Stimulated activated CD4-positive, alpha-beta T cell treated with anti-CD3 and anti-CD28 coated beads, TNF-alpha, amount 100 ng/mL, for 1 hour (primary cell): ENCODE measurements around the gene OR52B6.
"Not testable (repeated sequence)": the region's sequence is repeated elsewhere in the genome, so short reads cannot be mapped to it uniquely, and the experiment has no call there.

Experiments used
- DNase-seq, 3 donors: peaks; one replicate each; pipeline ENCODE4 v3.0.0-alpha.2; 2020; ENCODE audit warnings: low read depth in 3 of 3, low spot score in 1 of 3

Gene OR52B6, protein sequence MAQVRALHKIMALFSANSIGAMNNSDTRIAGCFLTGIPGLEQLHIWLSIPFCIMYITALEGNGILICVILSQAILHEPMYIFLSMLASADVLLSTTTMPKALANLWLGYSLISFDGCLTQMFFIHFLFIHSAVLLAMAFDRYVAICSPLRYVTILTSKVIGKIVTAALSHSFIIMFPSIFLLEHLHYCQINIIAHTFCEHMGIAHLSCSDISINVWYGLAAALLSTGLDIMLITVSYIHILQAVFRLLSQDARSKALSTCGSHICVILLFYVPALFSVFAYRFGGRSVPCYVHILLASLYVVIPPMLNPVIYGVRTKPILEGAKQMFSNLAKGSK

DNA sequence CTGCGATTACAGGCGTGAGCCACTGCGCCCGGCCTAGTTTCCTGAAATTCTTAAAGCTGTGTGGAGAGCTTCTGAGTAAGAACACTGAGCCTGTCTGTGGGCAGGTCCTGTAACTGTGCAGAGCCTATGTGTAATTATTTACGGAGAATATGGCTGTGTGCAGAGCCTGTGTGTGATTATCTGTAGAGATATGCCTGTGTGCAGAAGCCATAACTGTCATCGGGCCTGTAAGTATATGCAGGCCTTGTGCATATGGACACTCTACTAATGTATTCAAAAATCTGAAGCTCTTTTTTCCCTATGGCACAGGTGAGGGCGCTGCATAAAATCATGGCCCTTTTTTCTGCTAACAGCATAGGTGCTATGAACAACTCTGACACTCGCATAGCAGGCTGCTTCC lies at the start of gene OR52B6:
TSS of gene OR52B6 (plus strand) at position 301 of the 400 bp plus-strand sequence. CDS start at position 301, 0 bp downstream.
- DNase-seq = no peak

DNA sequence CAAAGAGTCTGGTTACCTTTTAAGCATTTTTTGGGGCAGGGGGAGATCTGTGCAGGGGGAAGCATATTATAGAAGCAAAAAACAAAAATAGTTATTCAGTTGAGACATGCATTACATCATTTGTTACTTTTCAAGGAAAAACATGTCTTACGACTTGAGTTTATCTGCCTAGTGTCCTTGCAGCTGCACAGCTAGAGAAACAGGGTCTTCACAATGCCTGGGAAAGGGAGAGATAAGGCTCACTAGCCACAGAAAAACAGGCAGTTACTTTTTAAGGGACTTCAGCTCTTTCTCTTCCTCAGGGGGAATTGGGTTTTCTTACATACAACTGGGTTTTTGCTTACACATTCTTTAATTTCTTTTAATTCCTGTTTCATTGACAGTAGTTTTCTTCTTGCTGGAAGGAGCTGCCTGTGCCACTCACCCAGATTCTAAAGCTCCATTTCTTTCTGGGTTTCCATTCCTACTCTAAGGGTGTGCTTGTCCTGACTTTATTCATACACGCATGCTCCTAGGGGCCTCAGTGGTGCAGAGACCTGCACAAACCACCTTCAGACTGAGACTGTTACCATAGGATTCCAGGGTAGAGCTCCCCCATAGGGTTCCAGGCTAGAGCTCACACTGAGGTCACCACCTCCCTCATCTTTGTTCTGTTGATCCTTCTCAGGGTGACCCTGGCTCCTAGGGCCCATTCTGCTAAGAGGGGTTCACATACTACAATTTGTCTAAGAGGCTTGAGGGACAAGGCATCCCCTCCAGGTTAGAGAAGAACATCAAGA lies 49.4 kb upstream of the OR52B6 start:
- DNase-seq = no peak

DNA sequence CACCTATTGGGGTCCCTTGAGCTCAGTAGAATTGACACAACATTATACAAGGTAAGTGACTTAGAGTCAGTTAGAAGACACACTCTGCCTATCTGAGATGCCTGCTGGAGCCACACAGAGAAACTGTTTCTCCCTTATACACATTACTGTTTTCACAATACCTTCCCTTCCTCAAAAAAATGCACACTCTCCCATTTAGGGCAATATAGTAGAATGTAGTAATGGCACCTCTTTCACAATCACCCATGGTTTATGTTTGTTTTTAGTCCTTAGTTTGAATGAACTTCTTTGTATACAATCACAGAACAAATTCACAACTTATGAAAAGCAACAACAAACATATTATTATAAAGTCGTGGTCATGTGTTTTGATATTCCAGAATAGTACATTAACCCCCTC lies 46.6 kb upstream of the OR52B6 start:
- DNase-seq = no peak

DNA sequence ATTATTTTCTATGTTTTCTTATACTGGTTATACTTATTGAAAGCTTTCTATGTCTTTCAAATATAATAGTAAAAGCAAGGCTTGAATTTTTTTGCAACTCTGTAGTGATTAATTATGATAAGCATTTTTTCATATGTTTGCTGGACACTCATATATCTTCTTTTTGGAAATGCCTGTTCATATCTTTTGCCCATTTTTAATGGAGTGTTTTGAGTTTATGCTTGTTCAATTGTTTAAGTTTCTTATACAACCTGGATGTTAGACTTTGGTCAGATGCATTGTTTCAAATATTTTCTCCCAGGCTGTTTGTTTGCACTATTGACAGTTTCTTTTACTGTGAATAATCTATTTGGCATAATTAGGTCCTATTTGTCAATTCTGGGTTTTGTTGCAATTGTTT lies 44.2 kb upstream of the OR52B6 start:
- DNase-seq = no peak

DNA sequence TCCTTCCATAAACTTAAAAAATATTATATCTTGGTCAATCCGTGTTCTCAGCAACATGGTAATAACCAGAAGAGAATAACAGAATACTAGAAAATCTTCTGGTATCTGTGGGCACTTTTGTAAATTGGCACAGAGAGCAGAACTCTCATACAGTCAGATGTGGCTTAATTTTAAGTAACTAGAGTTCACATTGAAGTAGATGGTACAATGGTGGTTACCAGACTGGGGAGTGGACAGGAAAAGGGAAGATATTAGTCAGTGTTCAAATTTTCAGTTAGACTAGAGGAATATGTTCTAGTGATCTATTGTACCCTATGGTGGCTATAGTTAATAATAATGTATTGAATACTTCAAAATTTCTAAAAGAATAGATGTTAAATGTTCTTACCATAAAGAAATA lies 39.2 kb upstream of the OR52B6 start:
- DNase-seq = no peak

DNA sequence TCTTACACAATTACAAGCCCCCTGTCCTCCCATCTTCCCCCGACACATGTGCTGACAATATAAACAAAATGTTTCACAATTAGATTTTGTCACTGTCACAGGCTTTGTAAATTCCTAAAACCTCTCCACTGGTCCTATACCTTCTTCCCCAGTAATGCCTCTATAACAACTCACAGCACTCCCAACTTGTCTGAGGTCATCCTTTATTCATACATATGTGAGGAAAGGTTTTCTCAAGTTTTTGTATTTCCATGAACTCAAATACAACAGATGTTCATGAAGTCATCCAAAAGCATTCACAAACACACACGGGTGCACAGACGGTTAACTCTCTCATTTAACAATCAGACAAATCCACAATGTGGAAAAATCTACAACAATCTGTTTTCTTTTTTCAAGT lies 34.2 kb upstream of the OR52B6 start:
- no peak for DNase-seq

DNA sequence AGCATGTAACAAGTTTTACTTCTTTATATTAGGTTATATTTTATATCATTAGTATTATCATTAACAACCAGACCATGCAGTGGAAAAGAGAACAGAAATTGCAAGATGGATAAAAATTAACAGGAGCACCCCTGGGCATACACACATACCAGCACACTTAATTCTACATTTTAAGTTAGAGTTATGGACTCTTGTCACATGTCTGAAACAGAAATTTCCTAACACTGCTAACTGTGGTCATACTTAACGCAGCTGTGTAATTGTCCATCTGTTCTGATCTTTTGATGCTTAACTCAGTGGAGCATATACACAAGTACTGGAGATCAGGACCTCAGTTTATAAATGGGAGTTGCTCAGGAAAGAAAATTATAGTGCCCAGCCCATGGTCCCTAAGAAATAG lies 32.7 kb upstream of the OR52B6 start:
- DNase-seq = no peak

DNA sequence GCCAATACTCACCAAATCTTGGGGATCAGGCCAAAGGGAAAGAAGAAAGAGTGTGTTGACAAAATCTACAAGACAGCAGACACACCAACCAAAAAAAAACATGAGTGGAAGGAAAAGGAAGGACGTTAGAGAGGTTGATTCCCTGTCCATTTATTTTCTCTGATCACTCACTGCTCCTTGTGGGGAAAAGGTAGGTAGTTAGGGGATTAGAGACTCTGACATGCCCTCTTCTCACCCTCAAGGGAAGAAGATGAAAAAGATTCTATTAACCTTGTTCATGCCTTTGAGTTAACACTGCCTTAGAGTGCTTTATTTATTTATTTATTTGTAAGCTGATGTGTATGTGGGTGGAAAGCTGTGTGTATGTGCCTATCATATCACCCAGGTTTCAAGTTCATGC lies 32.2 kb upstream of the OR52B6 start, which contains the start of gene OR52H1:
TSS of gene OR52H1 (minus strand) at position 101 of the 400 bp plus-strand sequence. CDS start 3,035 bp downstream, outside the sequence.
- no peak for DNase-seq

DNA sequence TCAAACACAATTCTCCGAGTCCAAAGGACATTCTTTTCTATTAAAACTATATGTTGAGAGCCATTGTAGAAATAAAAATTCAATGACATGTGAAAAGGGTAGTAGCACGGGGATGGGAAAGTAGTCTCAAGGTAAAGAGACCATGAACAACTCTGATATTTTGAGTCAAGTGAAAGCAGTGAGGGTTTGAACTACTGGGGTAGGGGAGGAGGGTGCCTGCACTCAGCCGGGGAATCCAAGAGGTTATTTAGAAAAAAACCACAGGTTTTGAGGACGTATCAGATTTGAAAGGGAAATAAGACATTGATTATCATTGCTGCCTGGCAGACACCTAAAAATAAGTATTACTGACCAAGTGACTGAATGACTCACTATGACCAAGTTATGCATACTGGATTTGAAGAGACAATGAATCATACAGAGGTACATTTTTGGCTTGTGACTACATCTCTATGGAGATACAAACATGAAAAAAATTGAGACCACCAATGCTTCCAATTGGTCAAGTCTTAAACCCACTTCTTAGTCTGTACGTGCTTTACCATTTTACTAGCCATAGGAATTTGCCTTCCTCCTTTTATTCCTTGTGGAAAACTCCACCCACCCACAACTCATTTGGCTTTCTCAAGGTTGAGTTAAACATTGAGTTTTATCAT lies 30.1 kb upstream of the OR52B6 start:
- no peak for DNase-seq

DNA sequence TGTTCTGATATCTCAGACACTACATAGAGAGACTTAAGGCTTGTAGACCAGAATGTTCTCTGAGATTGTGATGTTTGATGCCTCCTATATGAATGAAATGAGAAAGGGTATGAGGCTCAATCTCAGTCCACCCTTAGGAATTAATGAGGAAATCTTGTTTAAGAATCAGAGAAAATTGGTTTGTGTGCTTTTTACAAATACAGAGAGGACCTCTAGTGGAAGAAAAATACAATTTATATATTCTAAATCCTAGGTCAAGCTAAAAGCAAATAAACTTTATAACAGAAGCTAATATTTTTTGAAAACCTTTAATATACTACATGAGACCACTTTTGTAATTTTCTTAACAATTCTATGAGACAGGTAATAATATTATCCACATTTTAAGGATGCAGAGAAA lies 27.3 kb upstream of the OR52B6 start:
- no peak for DNase-seq

DNA sequence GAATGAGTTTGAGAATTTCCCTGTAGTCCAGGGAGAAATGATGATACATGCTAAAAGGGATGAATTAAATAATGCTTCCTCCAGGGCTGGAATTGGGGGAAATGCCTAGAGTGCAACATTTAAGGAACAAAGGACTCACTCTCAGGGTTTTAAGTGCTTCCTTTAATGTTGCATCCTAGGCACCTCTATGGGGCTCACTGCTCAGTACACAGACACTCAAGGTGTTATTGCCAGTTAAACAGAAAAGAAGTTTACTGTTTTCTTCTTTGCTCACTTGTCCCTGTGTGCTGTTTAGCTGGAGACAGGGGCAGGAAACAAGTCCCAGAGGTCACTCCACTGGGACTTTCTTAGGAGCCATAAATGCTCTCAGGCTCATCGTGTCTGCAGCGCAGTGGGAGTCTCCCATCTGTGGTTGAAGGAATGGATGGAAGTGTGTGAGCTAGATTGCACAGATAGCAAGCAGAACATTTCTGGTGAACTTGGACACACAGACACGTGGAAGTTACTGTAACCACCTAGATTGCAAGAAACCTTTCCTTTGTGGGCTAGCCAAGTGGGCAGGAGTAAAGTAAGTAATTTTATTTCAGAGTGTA lies 24.0 kb upstream of the OR52B6 start:
- no peak for DNase-seq

DNA sequence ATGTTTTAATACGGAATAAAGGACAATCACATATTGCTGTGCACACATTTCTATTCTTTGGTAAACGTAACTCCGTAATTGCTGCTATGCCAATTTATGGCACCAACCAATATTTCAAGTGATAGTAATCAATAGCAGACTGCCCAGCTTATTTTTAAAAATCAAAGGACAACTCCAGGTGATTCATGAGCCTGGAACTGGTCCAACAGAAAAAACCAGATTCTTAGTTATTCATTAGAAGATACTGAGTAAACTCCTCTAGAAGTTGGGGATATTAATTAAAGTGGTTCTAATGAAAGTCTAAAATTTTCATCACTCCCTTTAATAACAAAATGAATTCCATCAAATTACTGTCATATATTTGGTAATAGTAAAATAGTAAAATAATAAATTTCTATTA lies 22.9 kb upstream of the OR52B6 start:
- no peak for DNase-seq

DNA sequence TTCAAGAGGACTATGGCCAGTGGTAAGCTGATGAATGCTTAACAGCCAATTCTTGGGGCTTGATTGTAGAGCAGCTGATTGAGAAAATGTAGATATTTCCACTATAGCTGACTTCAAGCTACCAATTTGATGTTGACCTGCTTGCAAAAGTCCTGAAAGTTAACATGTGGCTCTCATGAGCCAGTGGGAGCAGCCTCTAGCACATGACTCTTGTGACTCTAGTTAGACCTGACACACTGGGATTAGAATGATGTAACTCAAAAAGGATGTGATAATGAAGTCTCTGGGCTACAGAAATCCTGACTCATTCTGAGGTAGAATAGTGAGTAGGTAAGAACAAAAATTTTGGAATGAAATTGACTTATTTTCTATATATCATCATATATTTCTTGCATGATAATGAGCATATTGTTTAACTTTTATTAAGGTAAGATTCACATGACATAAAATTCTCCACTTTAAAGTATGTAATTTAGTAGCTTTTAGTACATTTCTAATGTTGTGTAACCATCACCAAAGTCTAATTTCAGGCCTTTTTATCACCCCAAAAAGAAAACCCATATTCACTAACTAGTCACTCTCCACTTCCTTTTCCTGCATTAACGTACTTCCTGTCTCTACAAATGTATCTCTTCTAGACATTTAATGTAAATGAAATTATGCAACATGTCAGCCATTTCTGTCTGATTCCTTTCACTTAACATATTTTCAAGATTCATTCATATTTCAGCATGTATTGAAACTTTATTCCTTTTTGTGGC lies 16.2 kb upstream of the OR52B6 start:
- no peak for DNase-seq

DNA sequence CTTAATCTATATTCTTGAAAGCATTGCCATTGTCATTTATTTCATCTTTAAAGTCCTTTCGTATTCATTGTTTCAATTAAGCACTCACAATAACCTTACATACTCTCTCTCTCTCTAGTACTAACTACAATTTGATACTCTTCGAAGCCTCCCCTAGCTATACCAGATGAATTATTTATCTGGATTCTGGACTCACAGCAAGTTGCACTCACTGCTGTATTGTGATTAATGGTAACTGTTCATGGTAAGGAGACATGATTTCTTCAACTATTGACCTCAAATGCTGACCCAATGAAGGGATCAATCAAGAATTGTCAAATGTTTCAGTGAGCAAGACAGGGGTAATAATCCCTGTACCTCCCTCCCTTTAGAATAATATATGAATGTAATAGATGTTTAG lies 6.0 kb upstream of the OR52B6 start:
- DNase-seq = no peak

DNA sequence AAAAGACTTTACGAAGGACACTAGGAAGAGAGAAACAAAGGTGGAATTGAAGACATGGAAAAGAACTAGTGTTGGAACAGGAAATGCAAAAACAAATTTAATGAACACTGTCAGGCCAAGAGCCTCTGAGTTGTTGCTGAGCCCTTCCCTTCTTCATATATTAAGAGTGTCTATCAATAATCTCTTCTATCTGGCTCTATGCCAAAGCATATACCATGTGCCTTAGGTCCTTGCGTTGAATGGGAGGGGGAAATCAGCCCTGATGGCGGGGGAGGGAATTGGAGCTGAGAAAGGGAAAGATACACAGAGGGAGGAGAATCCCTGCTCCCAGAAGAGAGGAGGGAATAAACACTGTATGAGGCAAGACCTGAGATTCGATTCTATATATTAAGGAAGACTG lies 5.5 kb upstream of the OR52B6 start:
- no peak for DNase-seq

DNA sequence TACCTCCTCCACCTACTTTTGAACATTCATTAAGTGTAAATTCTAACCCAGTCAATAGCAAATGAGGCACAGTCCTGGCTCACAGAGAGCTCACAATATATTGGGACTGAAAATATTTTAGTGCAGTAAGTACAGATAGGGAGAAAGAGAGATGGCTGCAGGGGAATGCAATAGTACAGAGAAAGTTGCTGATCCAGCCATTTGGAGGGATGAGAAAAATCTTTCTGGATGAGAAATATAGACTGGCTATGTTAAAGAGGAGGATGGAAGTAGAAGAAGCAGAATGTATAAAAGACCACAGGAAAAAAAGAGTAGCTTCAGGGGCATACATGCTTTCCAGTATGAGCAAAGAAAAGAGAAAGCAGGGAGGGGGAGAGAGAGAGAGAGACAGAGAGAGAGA lies 3.6 kb upstream of the OR52B6 start:
- DNase-seq = no peak

DNA sequence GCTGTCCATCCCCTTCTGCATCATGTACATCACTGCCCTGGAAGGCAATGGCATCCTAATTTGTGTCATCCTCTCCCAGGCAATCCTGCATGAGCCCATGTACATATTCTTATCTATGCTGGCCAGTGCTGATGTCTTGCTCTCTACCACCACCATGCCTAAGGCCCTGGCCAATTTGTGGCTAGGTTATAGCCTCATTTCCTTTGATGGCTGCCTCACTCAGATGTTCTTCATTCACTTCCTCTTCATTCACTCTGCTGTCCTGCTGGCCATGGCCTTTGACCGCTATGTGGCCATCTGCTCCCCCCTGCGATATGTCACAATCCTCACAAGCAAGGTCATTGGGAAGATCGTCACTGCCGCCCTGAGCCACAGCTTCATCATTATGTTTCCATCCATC lies 337 bp downstream of the OR52B6 start:
- DNase-seq = no peak

DNA sequence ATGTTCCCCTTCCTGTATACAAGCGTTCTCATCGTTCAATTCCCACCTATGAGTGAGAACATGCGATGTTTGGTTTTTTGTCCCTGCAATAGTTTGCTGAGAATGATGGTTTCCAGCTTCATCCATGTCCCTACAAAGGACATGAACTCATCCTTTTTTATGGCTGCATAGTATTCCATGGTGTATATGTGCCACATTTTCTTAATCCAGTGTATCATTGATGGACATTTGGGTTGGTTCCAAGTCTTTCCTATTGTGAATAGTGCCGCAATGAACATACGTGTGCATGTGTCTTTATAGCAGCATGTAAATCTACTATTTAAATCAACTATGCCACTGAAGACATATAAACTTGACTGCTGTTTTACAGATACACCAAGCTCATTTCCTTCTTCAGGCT lies 3.8 kb downstream of the OR52B6 start:
- not testable (repeated sequence) for DNase-seq

DNA sequence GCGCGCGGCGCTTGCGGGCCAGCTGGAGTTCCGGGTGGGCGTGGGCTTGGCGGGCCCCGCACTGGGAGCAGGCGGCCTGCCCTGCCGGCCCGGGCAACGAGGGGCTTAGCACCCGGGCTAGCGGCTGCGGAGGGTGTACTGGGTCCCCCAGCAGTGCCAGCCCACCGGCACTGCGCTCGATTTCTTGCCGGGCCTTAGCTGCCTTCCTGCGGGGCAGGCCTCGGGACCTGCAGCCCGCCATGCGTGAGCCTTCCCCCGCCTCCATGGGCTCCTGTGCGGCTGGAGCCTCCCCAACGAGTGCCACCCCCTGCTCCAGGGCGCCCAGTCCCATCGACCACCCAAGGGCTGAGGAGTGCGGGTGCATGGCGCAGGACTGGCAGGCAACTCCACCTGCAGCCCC lies 9.2 kb downstream of the OR52B6 start:
- DNase-seq = not testable (repeated sequence)

DNA sequence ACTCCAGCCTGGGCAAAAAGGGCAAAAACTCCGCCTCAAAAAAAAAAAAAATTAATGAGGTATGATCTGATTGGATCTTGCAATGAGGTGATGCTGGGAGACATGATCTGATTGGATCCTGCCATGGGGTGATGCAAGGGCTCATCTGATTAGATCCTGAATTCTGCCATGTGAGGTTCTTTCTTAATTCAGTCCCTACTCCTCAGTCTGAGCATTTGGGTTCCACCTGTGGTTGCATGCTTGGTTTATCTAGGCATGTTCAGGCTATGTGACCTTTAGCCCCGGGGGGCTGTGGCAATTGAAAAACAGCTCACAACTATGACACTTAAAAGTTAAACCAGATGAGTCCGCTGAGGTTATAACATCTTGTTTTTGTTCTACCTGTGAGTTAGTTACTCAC lies 10.9 kb downstream of the OR52B6 start:
- DNase-seq = no peak

DNA sequence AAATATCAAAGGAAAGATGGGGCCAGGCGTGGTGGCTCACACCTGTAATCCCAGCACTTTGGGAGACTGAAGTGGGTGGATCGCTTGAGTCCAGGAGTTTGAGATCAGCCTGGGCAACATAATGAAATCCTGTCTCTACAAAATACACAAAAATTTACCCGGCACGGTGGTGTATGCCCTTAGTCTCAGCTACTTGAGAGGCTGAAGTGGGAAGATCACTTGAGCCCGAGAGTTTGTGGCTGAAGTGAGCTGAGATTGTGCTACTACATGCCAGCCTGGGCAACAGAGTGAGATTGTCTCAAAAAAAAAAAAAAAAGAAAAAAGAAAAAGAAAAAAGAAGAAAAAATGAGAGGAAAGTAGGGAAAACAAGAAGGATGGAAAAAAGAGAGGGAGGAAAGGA lies 11.9 kb downstream of the OR52B6 start:
- DNase-seq = no peak
